Muscle layer of colon (tissue), 2 donors: ENCODE data around the gene PRKAG2.

Experiments
- H3K27ac ChIP-seq: one replicate; pipeline ENCODE4 v1.7.0; 2013; ENCODE audit warnings: low read depth, mild to moderate bottlenecking, low read length, moderate library complexity
- H3K27me3 ChIP-seq, 2 donors: one replicate each; pipeline ENCODE4 v1.7.0; 2013; ENCODE audit warnings: low read length in 2 of 2, mild to moderate bottlenecking in 2 of 2; ENCODE audit not compliant: insufficient read depth in 2 of 2, control insufficient read depth in 1 of 2
- H3K36me3 ChIP-seq: one replicate; pipeline ENCODE4 v1.7.0; 2013; ENCODE audit warnings: mild to moderate bottlenecking, low read length; ENCODE audit not compliant: insufficient read depth
- H3K4me1 ChIP-seq: one replicate; pipeline ENCODE4 v1.7.0; 2013; ENCODE audit warnings: mild to moderate bottlenecking, low read length; ENCODE audit not compliant: insufficient read depth
- H3K4me3 ChIP-seq, 2 donors: one replicate each; pipeline ENCODE4 v1.7.0; 2013; ENCODE audit warnings: low read length in 2 of 2, low read depth in 1 of 2, mild to moderate bottlenecking in 1 of 2, moderate library complexity in 1 of 2
- H3K9ac ChIP-seq: one replicate; pipeline ENCODE4 v1.7.0; 2013; ENCODE audit warnings: low read length
- H3K9me3 ChIP-seq: one replicate; pipeline ENCODE4 v1.7.0; 2013; ENCODE audit warnings: mild to moderate bottlenecking, low read length
- donor health status: abdominal sarcoma.
- donor health status: Adenocarcinoma of cecum.

The PRKAG2 gene

DNA sequence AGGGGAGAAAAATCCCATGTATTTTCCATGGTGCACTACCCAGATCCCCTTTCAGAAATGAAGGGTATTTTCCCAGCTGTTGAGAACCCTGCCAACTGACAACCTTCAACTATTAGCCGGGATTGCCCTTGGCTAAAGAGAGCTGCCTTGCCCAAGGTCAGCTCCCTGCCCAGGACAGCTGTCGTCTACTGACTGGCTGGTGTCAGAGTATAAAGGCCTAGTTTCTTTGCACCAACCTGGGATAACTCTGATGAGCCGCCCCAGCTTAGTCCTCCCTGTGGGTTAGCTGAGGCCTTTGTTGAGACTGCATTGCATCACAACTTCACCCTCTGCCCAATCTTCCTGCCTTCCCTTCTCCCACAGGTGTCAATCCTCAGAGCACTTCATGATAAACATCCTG lies 210.0 kb downstream of the PRKAG2 start:
- Histone ChIP-seq H3K27me3 (no peaks in the 10 kb centered on the region), H3K9ac (no peak overlapping the region), H3K4me3 (no peak overlapping the region), H3K4me1 (peaks cover 8% of the 10 kb centered on the region), H3K27ac (no peak overlapping the region), H3K36me3 (no peaks in the 10 kb centered on the region), H3K9me3 (no peaks in the 10 kb centered on the region)

DNA sequence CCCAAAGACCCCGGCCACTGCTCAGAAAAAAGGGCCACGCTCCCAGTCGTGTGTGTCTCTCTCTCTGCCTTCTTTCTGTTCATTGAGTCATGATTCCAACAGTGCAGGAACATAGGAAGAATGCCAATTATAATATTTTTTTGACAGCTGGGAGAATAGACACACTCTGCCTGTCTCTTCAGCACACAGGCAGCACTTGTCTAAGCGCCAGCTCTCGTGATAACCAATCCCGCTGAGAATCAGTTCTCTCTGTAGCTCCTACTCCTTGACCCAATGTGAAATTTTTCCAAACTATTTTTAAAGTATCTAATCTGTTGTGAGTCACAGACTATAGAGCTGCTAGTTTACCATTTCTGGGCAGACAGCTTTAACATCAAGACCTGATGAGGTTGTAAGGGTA lies 211.5 kb downstream of the PRKAG2 start:
- Histone ChIP-seq H3K27ac (no peak overlapping the region), H3K4me1 (peaks cover 8% of the 10 kb centered on the region), H3K9ac (no peak overlapping the region), H3K36me3 (no peaks in the 10 kb centered on the region), H3K27me3 (no peaks in the 10 kb centered on the region), H3K4me3 (no peak overlapping the region), H3K9me3 (no peaks in the 10 kb centered on the region)

DNA sequence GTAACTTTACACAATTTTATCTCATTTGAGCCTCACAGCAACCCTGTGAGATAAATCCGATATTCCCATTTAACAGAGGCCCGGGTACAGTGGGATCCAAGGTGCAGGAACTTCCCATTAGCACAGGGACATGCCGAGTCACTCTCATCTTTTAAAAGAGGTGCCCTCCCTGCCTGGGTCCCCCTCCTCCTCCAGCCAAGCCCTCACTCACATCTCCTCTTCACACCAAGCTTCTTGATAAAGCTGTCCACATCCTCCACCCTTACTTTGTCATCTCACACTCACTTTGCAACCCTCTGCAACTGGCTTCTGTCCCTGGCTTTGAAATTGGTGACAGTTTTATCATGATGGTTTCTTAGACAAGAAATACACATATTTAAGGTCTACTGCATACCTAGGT lies 212.6 kb downstream of the PRKAG2 start:
- Histone ChIP-seq H3K4me3 (no peak overlapping the region), H3K9me3 (no peaks in the 10 kb centered on the region), H3K27ac (no peak overlapping the region), H3K27me3 (no peaks in the 10 kb centered on the region), H3K36me3 (no peaks in the 10 kb centered on the region), H3K4me1 (peaks cover 8% of the 10 kb centered on the region), H3K9ac (no peak overlapping the region)

DNA sequence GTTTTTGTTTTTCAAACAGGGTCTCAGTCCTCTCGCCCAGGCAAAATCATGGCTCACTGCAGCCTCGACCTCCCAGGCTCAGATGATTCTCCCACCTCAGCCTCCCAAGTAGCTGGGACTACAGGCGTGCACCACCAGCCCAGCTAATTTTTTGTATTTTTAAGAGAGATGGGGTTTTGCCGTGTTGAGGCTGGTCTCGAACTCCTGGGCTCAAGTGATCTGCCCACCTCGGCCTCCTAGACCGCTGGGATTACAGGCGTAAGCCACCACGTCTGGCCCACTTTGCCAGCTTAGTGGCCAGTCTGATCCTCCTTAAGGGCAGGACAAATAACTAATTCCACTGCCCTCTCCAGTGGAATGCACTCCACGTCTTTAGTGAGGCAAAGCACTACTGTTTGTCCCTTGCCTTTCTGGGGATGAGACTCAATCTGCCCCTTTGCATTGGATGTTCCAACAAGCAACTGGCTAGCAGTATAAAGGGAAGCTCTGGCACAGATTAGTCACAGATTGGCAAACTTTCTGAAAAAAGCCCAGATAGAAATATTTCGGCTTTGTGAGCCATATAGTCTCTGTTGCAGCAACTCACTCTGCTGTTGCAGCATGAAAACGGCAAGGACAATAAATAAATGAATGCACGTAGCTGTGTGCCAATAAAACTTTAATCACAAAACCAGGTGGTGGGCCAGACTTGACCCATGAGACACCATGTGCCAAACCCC lies 213.4 kb downstream of the PRKAG2 start:
- Histone ChIP-seq H3K9ac (no peak overlapping the region), H3K4me3 (no peak overlapping the region), H3K9me3 (no peaks in the 10 kb centered on the region), H3K27me3 (no peaks in the 10 kb centered on the region), H3K36me3 (no peaks in the 10 kb centered on the region), H3K4me1 (peaks cover 8% of the 10 kb centered on the region), H3K27ac (no peak overlapping the region)

DNA sequence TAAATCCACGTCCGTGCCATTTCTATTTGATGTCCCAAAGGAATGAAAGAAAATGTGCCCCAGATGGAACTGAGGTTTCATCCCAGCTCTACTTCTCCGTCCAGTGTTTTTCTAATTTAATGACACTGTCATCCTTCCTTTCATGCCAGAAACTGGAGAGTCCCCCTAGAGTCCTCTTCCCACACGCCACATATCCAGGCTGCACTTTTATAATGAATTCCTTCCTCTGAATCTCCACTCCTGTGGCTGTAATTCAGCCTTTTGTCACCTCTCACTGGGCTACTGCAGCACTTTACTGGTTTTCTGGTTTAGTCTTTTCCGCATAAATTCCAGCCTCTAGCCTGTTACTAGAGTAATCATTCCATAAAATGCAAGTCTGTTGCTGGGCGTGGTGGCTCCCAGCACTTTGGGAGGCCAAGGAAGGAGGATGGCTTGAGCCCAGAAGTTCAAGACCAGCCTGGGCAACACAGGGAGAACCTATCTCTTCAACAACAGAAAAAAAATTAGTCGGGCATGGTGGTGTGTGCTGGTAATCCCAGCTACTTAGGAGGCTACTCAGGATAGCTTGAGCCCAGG lies 214.6 kb downstream of the PRKAG2 start:
- H3K27ac ChIP-seq, result no peak overlapping the region
- no peaks in the 10 kb centered on the region for H3K27me3 ChIP-seq
- H3K36me3 ChIP-seq, result no peaks in the 10 kb centered on the region
- no peaks in the 10 kb centered on the region for H3K9me3 ChIP-seq
- no peak overlapping the region for H3K9ac ChIP-seq
- peaks cover 8% of the 10 kb centered on the region for H3K4me1 ChIP-seq
- H3K4me3 ChIP-seq, result no peak overlapping the region

DNA sequence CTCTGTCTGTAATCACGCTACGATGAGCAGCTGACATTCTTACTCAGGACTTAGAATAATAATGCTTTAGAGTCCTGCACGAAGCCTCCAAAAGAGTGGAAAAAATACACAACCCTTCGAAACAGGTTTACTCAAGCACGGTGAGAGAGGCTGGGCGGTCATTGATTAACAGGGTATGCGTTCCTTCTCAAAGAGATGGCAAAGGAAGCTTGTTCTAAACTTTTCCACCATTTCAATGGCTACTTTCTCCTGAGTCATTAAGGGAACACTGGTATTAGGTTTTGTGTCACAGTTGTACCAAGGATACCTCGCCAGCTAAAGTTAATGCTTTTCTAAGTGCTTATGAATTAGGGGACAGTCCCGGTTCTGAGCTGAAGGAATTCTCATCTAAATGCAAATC lies 215.3 kb downstream of the PRKAG2 start:
- H3K4me3 ChIP-seq, result no peak overlapping the region
- H3K27me3 ChIP-seq, result no peaks in the 10 kb centered on the region
- no peaks in the 10 kb centered on the region for H3K36me3 ChIP-seq
- H3K9me3 ChIP-seq, result no peaks in the 10 kb centered on the region
- H3K4me1 ChIP-seq, result peaks cover 8% of the 10 kb centered on the region
- no peak overlapping the region for H3K9ac ChIP-seq
- H3K27ac ChIP-seq, result no peak overlapping the region

DNA sequence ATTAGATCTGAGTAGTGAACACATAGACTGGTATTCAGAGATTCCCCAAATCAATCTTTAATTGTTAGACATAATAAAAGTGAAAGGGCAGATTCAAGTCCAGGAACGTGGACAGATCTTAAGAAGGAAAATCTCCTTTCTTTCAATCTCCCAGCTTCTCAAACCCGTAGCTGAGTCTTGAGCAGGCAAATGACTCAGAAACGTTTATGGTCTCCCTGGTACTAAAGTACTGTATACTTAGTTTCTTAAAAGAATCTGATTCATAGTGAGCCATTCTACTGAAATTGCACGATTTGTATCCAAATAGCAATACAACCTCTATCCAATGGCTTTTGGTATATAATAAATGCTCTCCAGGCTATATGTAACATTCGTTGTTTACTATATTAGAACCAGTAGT lies 216.8 kb downstream of the PRKAG2 start:
- Histone ChIP-seq H3K27me3 (no peaks in the 10 kb centered on the region), H3K4me3 (no peak overlapping the region), H3K9ac (no peak overlapping the region), H3K4me1 (no peaks in the 10 kb centered on the region), H3K36me3 (no peaks in the 10 kb centered on the region), H3K9me3 (no peaks in the 10 kb centered on the region), H3K27ac (no peak overlapping the region)

DNA sequence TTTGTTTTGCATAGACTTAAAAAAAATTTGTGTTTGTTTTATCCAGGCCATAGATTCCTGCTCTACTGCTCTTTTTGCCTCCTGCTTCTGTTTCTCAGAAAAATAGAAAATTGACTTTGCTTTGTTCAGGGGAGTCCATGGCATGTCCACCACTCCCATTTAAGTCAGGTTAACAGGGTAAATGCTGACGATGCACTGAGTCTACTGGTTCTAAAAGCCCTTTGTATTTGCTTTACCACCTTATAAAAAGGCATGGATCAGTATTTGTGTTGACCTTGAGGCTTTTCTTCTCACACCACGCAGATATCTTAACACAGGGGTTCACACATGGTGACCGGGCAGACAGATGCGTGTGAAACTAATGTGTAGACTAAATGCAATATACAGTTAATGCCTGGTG lies 217.7 kb downstream of the PRKAG2 start:
- H3K27me3 ChIP-seq, result no peaks in the 10 kb centered on the region
- no peaks in the 10 kb centered on the region for H3K9me3 ChIP-seq
- H3K4me3 ChIP-seq, result no peak overlapping the region
- H3K4me1 ChIP-seq, result no peaks in the 10 kb centered on the region
- no peak overlapping the region for H3K9ac ChIP-seq
- no peak overlapping the region for H3K27ac ChIP-seq
- no peaks in the 10 kb centered on the region for H3K36me3 ChIP-seq

DNA sequence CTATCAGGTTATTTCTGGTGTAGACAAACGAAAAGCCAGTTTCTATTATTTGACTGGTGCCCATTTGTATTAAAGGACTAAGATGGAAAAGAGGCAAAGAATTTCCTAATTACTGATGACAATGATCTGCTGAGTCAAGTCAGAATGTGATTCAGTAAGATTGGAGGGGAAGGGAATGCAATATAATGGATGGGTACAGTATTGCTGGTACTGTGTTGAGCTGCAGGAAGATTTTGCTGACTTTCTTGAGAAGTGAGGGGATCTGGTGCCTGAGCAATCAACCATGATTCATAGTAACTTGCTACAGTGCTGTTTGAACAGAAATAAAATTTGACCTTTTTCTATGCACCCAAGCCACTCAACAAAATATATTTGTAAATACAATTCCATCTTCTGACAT lies 218.1 kb downstream of the PRKAG2 start:
- no peaks in the 10 kb centered on the region for H3K36me3 ChIP-seq
- H3K27ac ChIP-seq, result no peak overlapping the region
- no peaks in the 10 kb centered on the region for H3K27me3 ChIP-seq
- no peak overlapping the region for H3K9ac ChIP-seq
- no peaks in the 10 kb centered on the region for H3K4me1 ChIP-seq
- H3K9me3 ChIP-seq, result no peaks in the 10 kb centered on the region
- no peak overlapping the region for H3K4me3 ChIP-seq

DNA sequence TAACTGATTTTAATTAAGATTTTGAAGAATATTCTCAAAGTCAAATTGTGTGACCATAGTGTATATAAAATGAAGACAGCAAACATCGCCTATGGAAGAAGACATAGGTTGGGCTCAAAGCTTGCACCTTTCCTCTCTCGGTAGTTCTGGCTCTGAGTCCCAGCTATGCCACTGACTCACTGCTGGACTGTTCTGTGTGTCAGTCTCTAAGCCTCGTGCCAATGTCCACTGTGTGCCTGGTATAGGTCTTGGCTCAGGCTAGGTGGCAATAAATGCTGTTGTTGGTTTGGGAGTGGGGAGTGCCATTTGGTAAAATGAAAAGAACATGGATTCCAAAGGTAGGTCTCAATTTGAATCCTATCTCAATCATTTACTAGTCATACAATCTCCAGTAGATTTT lies 219.7 kb downstream of the PRKAG2 start:
- Histone ChIP-seq H3K4me3 (no peak overlapping the region), H3K4me1 (no peaks in the 10 kb centered on the region), H3K27ac (no peak overlapping the region), H3K27me3 (no peaks in the 10 kb centered on the region), H3K9ac (no peak overlapping the region), H3K9me3 (no peaks in the 10 kb centered on the region), H3K36me3 (no peaks in the 10 kb centered on the region)

DNA sequence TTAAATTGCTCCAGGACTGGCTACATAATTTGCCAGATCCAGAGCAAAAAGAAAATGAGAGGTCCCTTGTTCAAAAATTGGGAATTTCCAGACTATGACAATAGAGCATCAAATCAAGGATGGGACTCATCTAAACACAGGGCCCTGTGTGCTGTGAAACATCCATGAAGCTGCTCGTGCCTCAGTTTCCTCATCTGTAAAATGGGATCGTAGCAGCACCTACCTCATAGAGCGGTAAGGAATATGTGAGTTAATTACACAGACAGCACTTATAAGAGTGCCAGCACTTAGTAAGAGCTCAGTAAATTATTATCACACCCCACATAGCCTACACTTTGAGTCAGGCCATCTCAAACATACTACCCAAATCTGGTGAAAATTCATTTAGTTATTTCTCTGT lies 221.4 kb downstream of the PRKAG2 start:
- peaks cover 12% of the 10 kb centered on the region for H3K4me1 ChIP-seq
- H3K9me3 ChIP-seq, result no peaks in the 10 kb centered on the region
- no peak overlapping the region for H3K27ac ChIP-seq
- H3K27me3 ChIP-seq, result no peaks in the 10 kb centered on the region
- H3K9ac ChIP-seq, result no peak overlapping the region
- no peaks in the 10 kb centered on the region for H3K36me3 ChIP-seq
- H3K4me3 ChIP-seq, result no peak overlapping the region

DNA sequence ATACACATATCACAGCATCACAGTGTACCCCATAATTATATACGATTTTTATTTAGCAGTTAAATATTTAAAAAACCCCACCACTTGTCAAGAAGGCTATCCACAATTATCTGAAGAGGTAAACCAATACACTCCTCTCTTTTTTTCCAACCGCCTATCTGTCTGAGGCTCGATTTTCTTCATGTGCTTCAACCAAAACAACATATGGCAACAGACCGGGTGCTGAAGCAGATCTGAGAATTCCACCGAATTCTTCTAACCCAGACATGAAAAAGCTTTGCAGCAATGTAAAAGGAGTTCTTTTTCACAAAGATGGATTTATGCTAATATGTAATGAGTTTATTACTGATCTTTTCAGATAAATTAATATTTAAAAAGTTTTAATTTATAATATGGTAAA lies 224.8 kb downstream of the PRKAG2 start:
- Histone ChIP-seq H3K9me3 (no peaks in the 10 kb centered on the region), H3K36me3 (no peaks in the 10 kb centered on the region), H3K4me3 (no peak overlapping the region), H3K27me3 (no peaks in the 10 kb centered on the region), H3K27ac (peak overlapping the region; percentile 36), H3K9ac (no peak overlapping the region), H3K4me1 (peaks cover 17% of the 10 kb centered on the region)
